Measurements from ENCODE around the gene SEPSECS. TPM values are rescaled to one million over a fixed set of nuclear protein-coding genes. Genes with fewer than 3 reads are reported as not detected.

The SEPSECS gene
- total and polyA plus RNA-seq, 2 of the 13 experiments (the other 11 are each of a cell fraction or from before 2014, with no cell fraction given) = 9.4 to 14.3 TPM

DNA sequence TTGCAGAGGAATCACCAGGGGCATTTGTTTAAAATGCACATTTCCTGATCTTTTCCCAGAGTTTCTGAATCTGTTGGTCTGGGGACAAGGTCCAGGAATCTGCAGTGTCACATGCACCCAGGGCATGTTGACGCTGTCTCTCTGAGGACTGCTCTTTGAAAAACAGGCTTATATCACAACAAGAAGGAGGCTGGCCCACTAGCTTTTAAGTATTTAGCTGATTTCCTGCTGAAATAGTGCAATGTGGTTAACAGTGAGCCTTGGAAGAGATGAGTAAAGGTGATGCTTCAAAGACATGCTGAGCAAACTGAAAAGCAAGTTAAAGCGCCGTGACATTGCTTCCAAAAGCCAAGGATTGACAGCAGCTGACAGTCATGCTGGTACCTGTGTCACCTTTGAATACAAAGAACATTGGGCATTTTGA is 18.6 kb upstream of the SEPSECS start (continued):
- TF ChIP-seq TCF12 (IDR thresholded peaks at IDR 0.05) (no peak), TCF12 (CRISPR knock-in tag; IDR thresholded peaks at IDR 0.05) (no peak), MIER3 (CRISPR knock-in tag; IDR thresholded peaks at IDR 0.05; ENCODE audit: borderline replicate concordance) (peak; percentile 82; the same call in 1 of the 2 replicates), KLF15 (CRISPR knock-in tag; IDR thresholded peaks at IDR 0.05; ENCODE audit: borderline replicate concordance) (no peak), KLF16 (CRISPR knock-in tag; IDR thresholded peaks at IDR 0.05) (no peak), TEAD3 (CRISPR knock-in tag; optimal IDR thresholded peaks at IDR 0.05; ENCODE audit: borderline replicate concordance) (peak; percentile 81), ZNF891 (CRISPR knock-in tag; IDR thresholded peaks at IDR 0.05) (no peak), NFE2 (CRISPR knock-in tag; IDR thresholded peaks at IDR 0.05) (no peak), EHMT2 (IDR thresholded peaks at IDR 0.05; ENCODE audit: borderline replicate concordance, low read depth, low read length) (no peak), ZNF160 (CRISPR knock-in tag; IDR thresholded peaks at IDR 0.05) (no peak), MEIS2 (CRISPR knock-in tag; IDR thresholded peaks at IDR 0.05) (0 out of 2 replicates have a peak, but pooled peaks have one; percentile 53), TARDBP (CRISPR knock-in tag; IDR thresholded peaks at IDR 0.05) (peak; percentile 48; the same call in 1 of the 2 replicates), XBP1 (CRISPR knock-in tag; IDR thresholded peaks at IDR 0.05) (no peak)
- TF ChIP-seq, protein P1, sequence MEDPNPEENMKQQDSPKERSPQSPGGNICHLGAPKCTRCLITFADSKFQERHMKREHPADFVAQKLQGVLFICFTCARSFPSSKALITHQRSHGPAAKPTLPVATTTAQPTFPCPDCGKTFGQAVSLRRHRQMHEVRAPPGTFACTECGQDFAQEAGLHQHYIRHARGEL (CRISPR knock-in tag; IDR thresholded peaks at IDR 0.05) = no peak
- TF ChIP-seq, protein P2, sequence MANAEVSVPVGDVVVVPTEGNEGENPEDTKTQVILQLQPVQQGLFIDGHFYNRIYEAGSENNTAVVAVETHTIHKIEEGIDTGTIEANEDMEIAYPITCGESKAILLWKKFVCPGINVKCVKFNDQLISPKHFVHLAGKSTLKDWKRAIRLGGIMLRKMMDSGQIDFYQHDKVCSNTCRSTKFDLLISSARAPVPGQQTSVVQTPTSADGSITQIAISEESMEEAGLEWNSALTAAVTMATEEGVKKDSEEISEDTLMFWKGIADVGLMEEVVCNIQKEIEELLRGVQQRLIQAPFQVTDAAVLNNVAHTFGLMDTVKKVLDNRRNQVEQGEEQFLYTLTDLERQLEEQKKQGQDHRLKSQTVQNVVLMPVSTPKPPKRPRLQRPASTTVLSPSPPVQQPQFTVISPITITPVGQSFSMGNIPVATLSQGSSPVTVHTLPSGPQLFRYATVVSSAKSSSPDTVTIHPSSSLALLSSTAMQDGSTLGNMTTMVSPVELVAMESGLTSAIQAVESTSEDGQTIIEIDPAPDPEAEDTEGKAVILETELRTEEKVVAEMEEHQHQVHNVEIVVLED (CRISPR knock-in tag; IDR thresholded peaks at IDR 0.05; ENCODE audit: borderline replicate concordance) = no peak
- TF ChIP-seq, protein P3, sequence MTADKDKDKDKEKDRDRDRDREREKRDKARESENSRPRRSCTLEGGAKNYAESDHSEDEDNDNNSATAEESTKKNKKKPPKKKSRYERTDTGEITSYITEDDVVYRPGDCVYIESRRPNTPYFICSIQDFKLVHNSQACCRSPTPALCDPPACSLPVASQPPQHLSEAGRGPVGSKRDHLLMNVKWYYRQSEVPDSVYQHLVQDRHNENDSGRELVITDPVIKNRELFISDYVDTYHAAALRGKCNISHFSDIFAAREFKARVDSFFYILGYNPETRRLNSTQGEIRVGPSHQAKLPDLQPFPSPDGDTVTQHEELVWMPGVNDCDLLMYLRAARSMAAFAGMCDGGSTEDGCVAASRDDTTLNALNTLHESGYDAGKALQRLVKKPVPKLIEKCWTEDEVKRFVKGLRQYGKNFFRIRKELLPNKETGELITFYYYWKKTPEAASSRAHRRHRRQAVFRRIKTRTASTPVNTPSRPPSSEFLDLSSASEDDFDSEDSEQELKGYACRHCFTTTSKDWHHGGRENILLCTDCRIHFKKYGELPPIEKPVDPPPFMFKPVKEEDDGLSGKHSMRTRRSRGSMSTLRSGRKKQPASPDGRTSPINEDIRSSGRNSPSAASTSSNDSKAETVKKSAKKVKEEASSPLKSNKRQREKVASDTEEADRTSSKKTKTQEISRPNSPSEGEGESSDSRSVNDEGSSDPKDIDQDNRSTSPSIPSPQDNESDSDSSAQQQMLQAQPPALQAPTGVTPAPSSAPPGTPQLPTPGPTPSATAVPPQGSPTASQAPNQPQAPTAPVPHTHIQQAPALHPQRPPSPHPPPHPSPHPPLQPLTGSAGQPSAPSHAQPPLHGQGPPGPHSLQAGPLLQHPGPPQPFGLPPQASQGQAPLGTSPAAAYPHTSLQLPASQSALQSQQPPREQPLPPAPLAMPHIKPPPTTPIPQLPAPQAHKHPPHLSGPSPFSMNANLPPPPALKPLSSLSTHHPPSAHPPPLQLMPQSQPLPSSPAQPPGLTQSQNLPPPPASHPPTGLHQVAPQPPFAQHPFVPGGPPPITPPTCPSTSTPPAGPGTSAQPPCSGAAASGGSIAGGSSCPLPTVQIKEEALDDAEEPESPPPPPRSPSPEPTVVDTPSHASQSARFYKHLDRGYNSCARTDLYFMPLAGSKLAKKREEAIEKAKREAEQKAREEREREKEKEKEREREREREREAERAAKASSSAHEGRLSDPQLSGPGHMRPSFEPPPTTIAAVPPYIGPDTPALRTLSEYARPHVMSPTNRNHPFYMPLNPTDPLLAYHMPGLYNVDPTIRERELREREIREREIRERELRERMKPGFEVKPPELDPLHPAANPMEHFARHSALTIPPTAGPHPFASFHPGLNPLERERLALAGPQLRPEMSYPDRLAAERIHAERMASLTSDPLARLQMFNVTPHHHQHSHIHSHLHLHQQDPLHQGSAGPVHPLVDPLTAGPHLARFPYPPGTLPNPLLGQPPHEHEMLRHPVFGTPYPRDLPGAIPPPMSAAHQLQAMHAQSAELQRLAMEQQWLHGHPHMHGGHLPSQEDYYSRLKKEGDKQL (CRISPR knock-in tag; IDR thresholded peaks at IDR 0.05; ENCODE audit: low read depth) = no peak
- TF ChIP-seq, protein P4, sequence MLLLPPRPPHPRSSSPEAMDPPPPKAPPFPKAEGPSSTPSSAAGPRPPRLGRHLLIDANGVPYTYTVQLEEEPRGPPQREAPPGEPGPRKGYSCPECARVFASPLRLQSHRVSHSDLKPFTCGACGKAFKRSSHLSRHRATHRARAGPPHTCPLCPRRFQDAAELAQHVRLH (CRISPR knock-in tag; IDR thresholded peaks at IDR 0.05; ENCODE audit: borderline replicate concordance, low read depth) = no peak
- TF ChIP-seq, protein P5, sequence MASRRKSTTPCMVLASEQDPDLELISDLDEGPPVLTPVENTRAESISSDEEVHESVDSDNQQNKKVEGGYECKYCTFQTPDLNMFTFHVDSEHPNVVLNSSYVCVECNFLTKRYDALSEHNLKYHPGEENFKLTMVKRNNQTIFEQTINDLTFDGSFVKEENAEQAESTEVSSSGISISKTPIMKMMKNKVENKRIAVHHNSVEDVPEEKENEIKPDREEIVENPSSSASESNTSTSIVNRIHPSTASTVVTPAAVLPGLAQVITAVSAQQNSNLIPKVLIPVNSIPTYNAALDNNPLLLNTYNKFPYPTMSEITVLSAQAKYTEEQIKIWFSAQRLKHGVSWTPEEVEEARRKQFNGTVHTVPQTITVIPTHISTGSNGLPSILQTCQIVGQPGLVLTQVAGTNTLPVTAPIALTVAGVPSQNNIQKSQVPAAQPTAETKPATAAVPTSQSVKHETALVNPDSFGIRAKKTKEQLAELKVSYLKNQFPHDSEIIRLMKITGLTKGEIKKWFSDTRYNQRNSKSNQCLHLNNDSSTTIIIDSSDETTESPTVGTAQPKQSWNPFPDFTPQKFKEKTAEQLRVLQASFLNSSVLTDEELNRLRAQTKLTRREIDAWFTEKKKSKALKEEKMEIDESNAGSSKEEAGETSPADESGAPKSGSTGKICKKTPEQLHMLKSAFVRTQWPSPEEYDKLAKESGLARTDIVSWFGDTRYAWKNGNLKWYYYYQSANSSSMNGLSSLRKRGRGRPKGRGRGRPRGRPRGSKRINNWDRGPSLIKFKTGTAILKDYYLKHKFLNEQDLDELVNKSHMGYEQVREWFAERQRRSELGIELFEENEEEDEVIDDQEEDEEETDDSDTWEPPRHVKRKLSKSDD (CRISPR knock-in tag; IDR thresholded peaks at IDR 0.05; ENCODE audit: low read depth) = no peak
